Measurements from ENCODE around the gene ARHGEF17.

Gene ARHGEF17

DNA sequence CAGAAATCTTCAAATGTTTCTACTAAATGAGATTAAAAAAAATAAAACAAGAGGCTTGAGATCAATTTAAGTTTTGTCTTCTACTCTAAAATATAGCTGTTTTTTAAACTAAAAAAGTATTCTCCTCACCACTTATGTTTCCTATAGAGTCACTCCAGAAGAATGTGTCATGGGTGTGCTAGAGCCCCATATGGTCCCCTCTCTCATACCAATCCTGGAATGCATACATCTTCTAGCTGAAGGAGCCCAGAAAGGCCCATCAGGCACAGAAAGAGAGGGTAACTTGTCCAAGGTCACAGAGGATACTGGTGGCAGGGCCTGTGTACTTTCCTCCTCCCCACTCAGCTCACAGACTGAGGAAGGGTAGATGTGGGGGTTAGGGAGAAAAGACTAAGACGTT, 102.6 kb downstream of the ARHGEF17 start:
- H3K27ac ChIP-seq (ENCODE audit: low read length), result no peak overlapping the region
- H3K79me2 ChIP-seq (ENCODE audit: low read length), result no peaks in the 10 kb centered on the region
- H2AFZ ChIP-seq (ENCODE audit: low read length), result no peak overlapping the region
- H4K20me1 ChIP-seq (ENCODE audit: insufficient read depth, low read length), result no peaks in the 10 kb centered on the region
- no peaks in the 10 kb centered on the region for H3K9me2 ChIP-seq (replicated peaks; ENCODE audit: insufficient read depth, low read length)
- H3K27me3 ChIP-seq (replicated peaks; ENCODE audit: insufficient read depth, low read length), result no peaks in the 10 kb centered on the region
- DNase-seq, result no peak
- TF ChIP-seq EZH2 (optimal IDR thresholded peaks at IDR 0.05; ENCODE audit: low read depth, low read length) (no peak), EZH2phosphoT487 (IDR thresholded peaks at IDR 0.05; ENCODE audit: low read length) (no peak)
- TF ChIP-seq, protein P1, sequence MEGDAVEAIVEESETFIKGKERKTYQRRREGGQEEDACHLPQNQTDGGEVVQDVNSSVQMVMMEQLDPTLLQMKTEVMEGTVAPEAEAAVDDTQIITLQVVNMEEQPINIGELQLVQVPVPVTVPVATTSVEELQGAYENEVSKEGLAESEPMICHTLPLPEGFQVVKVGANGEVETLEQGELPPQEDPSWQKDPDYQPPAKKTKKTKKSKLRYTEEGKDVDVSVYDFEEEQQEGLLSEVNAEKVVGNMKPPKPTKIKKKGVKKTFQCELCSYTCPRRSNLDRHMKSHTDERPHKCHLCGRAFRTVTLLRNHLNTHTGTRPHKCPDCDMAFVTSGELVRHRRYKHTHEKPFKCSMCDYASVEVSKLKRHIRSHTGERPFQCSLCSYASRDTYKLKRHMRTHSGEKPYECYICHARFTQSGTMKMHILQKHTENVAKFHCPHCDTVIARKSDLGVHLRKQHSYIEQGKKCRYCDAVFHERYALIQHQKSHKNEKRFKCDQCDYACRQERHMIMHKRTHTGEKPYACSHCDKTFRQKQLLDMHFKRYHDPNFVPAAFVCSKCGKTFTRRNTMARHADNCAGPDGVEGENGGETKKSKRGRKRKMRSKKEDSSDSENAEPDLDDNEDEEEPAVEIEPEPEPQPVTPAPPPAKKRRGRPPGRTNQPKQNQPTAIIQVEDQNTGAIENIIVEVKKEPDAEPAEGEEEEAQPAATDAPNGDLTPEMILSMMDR (IDR thresholded peaks at IDR 0.05; ENCODE audit: low read length), result no peak
- no peak overlapping the region for H3K4me2 ChIP-seq (ENCODE audit: low read depth, low read length)
- H3K4me1 ChIP-seq (ENCODE audit: low read length), result no peaks in the 10 kb centered on the region
- no peaks in the 10 kb centered on the region for H3K9me3 ChIP-seq (replicated peaks; ENCODE audit: insufficient read depth, low read length)
- H3K9ac ChIP-seq (ENCODE audit: low read length), result no peak overlapping the region
- H3K4me3 ChIP-seq (ENCODE audit: low read length), result no peak overlapping the region
- H3K36me3 ChIP-seq (replicated peaks; ENCODE audit: insufficient read depth, low read length), result no peaks in the 10 kb centered on the region
- H3F3A ChIP-seq (ENCODE audit: insufficient read depth, low read length), result no peaks in the 10 kb centered on the region

DNA sequence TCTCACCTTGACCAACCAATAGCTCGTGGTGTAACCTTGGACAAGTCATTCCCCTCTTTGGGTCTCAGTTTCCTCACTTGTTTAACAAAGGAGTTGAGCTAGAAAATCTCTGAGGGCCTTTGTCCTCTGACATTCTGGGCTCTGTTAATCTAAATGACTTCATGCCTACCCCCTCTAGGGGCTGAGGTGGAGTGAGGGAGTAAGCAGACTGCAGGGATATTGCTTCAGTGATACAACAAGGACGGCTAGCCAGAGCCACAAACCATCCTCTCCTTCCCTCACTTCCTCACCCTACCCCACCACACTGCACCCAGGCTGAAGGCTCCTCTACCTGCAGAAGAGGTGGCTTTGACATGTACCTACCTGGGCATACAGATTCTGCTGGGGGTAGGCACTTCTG, 103.0 kb downstream of the ARHGEF17 start:
- TF ChIP-seq EZH2phosphoT487 (IDR thresholded peaks at IDR 0.05; ENCODE audit: low read length), result no peak
- TF ChIP-seq EZH2 (optimal IDR thresholded peaks at IDR 0.05; ENCODE audit: low read depth, low read length), result no peak
- TF ChIP-seq, protein P1 (IDR thresholded peaks at IDR 0.05; ENCODE audit: low read length), result no peak
- no peaks in the 10 kb centered on the region for H3K27me3 ChIP-seq (replicated peaks; ENCODE audit: insufficient read depth, low read length)
- no peaks in the 10 kb centered on the region for H3K9me3 ChIP-seq (replicated peaks; ENCODE audit: insufficient read depth, low read length)
- no peaks in the 10 kb centered on the region for H3K4me1 ChIP-seq (ENCODE audit: low read length)
- H3K79me2 ChIP-seq (ENCODE audit: low read length), result no peaks in the 10 kb centered on the region
- no peak overlapping the region for H3K27ac ChIP-seq (ENCODE audit: low read length)
- H3K9ac ChIP-seq (ENCODE audit: low read length), result no peak overlapping the region
- H4K20me1 ChIP-seq (ENCODE audit: insufficient read depth, low read length), result no peaks in the 10 kb centered on the region
- H3K9me2 ChIP-seq (replicated peaks; ENCODE audit: insufficient read depth, low read length), result no peaks in the 10 kb centered on the region
- no peaks in the 10 kb centered on the region for H3F3A ChIP-seq (ENCODE audit: insufficient read depth, low read length)
- no peak for DNase-seq
- H3K36me3 ChIP-seq (replicated peaks; ENCODE audit: insufficient read depth, low read length), result no peaks in the 10 kb centered on the region
- no peak overlapping the region for H3K4me3 ChIP-seq (ENCODE audit: low read length)
- no peak overlapping the region for H3K4me2 ChIP-seq (ENCODE audit: low read depth, low read length)
- no peak overlapping the region for H2AFZ ChIP-seq (ENCODE audit: low read length)

DNA sequence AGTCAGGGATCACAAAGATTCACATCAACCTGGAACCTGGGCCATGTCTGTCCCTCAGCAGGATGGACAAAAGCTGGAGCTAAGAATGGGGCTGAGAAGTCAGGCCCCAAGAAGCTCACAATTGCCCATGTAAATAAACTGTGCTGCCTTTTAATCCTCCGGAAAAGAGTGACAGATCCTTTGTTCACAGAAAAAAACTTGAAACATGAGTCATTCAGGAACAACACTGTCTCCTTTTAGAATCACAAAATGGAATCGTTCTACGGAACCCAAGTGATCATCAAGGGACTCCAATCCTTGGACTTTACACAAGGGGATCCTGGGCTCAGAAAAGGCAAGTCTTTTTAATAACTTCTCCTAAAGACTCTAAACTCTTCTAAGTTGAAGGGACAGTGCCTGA, 104.2 kb downstream of the ARHGEF17 start:
- H3F3A ChIP-seq (ENCODE audit: insufficient read depth, low read length), result no peaks in the 10 kb centered on the region

More for the DNA sequence above, 104.2 kb downstream of the ARHGEF17 start:
- no peak overlapping the region for H3K27ac ChIP-seq (ENCODE audit: low read length)
- H3K4me1 ChIP-seq (ENCODE audit: low read length), result no peaks in the 10 kb centered on the region
- H3K4me2 ChIP-seq (ENCODE audit: low read depth, low read length), result no peak overlapping the region
- no peaks in the 10 kb centered on the region for H3K9me3 ChIP-seq (replicated peaks; ENCODE audit: insufficient read depth, low read length)
- no peak for TF ChIP-seq EZH2 (optimal IDR thresholded peaks at IDR 0.05; ENCODE audit: low read depth, low read length)
- no peak for TF ChIP-seq EZH2phosphoT487 (IDR thresholded peaks at IDR 0.05; ENCODE audit: low read length)
- TF ChIP-seq, protein P1 (IDR thresholded peaks at IDR 0.05; ENCODE audit: low read length), result no peak
- no peaks in the 10 kb centered on the region for H3K9me2 ChIP-seq (replicated peaks; ENCODE audit: insufficient read depth, low read length)
- H3K36me3 ChIP-seq (replicated peaks; ENCODE audit: insufficient read depth, low read length), result no peaks in the 10 kb centered on the region
- H3K79me2 ChIP-seq (ENCODE audit: low read length), result no peaks in the 10 kb centered on the region
- no peak for DNase-seq
- H4K20me1 ChIP-seq (ENCODE audit: insufficient read depth, low read length), result no peaks in the 10 kb centered on the region
- no peaks in the 10 kb centered on the region for H3K27me3 ChIP-seq (replicated peaks; ENCODE audit: insufficient read depth, low read length)
- H2AFZ ChIP-seq (ENCODE audit: low read length), result no peak overlapping the region
- no peak overlapping the region for H3K9ac ChIP-seq (ENCODE audit: low read length)
- no peak overlapping the region for H3K4me3 ChIP-seq (ENCODE audit: low read length)

Measured in MM.1S (cell line).